Prostate gland (tissue), 2 donors: ENCODE measurements around the gene WDR43. TPM values are rescaled to one million over a fixed set of nuclear protein-coding genes. Genes with fewer than 3 reads are reported as not detected.

Experiments
- DNase-seq: peaks from one replicate; pipeline ENCODE4 v3.0.0-alpha.2; 2019; ENCODE audit warnings: low spot score
- H3K27ac ChIP-seq, 2 donors: fragments of 200-600 bp; sonication (generic); 2 replicates each; pipeline ENCODE4 v1.5.1; 2017 to 2019
- H3K27me3 ChIP-seq: fragments of 200-600 bp; sonication (generic); replicated peaks from 2 replicates; pipeline ENCODE4 v1.5.1; 2019; ENCODE audit not compliant: insufficient read depth
- H3K36me3 ChIP-seq, 2 donors: fragments of 200-600 bp; sonication (generic); 1 replicate in 1 of 2; 2 replicates in 1 of 2; pipeline versions ENCODE4 v1.5.1 to v1.8.1; 2017 to 2019
- H3K4me1 ChIP-seq: fragments of 200-600 bp; sonication (generic); replicated peaks from 2 replicates; pipeline ENCODE4 v1.5.1; 2019
- H3K4me3 ChIP-seq, 2 donors: fragments of 200-600 bp; sonication (generic); 2 replicates each; pipeline ENCODE4 v1.5.1; 2017 to 2019
- H3K9me3 ChIP-seq: fragments of 200-600 bp; sonication (generic); 2 replicates; pipeline ENCODE4 v1.5.1; 2017
- CTCF ChIP-seq, 4 experiments: fragments of 200-600 bp in 2 of 4; fragments of 450-650 bp in 2 of 4; sonication (generic) in 2 of 4; IDR thresholded peaks; 1 replicate in 3 of 4; 2 replicates in 1 of 4; pipeline ENCODE4 v1.5.1; 2016 to 2019; ENCODE audit warnings: antibody characterized with exemption in 4 of 4, mild to moderate bottlenecking in 2 of 4, moderate library complexity in 2 of 4
- POLR2A ChIP-seq: fragments of 450-650 bp; IDR thresholded peaks from one replicate; pipeline ENCODE4 v1.6.1; 2016; ENCODE audit warnings: antibody characterized with exemption, mild to moderate bottlenecking
- POLR2AphosphoS5 ChIP-seq: sonication (generic); formaldehyde crosslinking; IDR thresholded peaks from one replicate; pipeline ENCODE4 v1.6.1; 2017; ENCODE audit warnings: antibody characterized with exemption
- WGBS: methylation state at CpG from one replicate; pipeline ENCODE4 v1.1.5; 2018; 5-methylcytosine and 5-hydroxymethylcytosine counted together
- intact Hi-C: fragments of 100-400 bp; cut with DNase I; formaldehyde crosslinking; loops from one replicate; pipeline ENCODE4 v1.14.2; 2022
- total RNA-seq, 2 donors: library from RNA; depleted of rRNA; stranded (reverse); fragments of >200 nt; gene quantifications; one replicate each; pipeline ENCODE4 v1.1.0, GENCODE V29; 2016

WDR43 gene
- total RNA-seq, 2 donors from 2014 or later: 30.6 to 36.9 TPM

- 92% methylated on average over 4 of the region's 4 CpGs for WGBS
- no peak for TF ChIP-seq POLR2AphosphoS5
- no peak for TF ChIP-seq CTCF (IDR thresholded peaks at IDR 0.05)
- TF ChIP-seq POLR2A: no peak
- Histone ChIP-seq H3K27ac (no peak overlapping the region), H3K9me3 (no peaks in the 10 kb centered on the region), H3K36me3 (no peaks in the 10 kb centered on the region), H3K27me3 (no peaks in the 10 kb centered on the region), H3K4me3 (no peak overlapping the region), H3K4me1 (no peaks in the 10 kb centered on the region)
- intact Hi-C loops: no loop called here
- DNase-seq: no peak
These were observed 11.9 kb downstream of the WDR43 start for GRCh38 chr2:28906376-28906775.

GRCh38 chr2:28906821-28907220 is 12.4 kb downstream of the WDR43 start:
- TF ChIP-seq CTCF (IDR thresholded peaks at IDR 0.05): no peak
- no peak for TF ChIP-seq POLR2AphosphoS5
- no peak for TF ChIP-seq POLR2A
- intact Hi-C loops: no loop called here
- H3K4me1 ChIP-seq: no peaks in the 10 kb centered on the region
- H3K27me3 ChIP-seq: no peaks in the 10 kb centered on the region
- H3K4me3 ChIP-seq: no peak overlapping the region
- H3K9me3 ChIP-seq: no peaks in the 10 kb centered on the region
- 94% methylated on average over 2 of the region's 2 CpGs for WGBS
- no peak overlapping the region for H3K27ac ChIP-seq
- DNase-seq: no peak
- H3K36me3 ChIP-seq: no peaks in the 10 kb centered on the region

- H3K36me3 ChIP-seq: no peaks in the 10 kb centered on the region
- 0% methylated on average over 1 of the region's 1 CpG for WGBS
- intact Hi-C loops: no loop called here
These were observed 13.7 kb downstream of the WDR43 start for GRCh38 chr2:28908172-28908571.

GRCh38 chr2:28909655-28910353 is 15.3 kb downstream of the WDR43 start:
- Histone ChIP-seq H3K4me1 (no peaks in the 10 kb centered on the region), H3K4me3 (no peak overlapping the region), H3K36me3 (peaks cover 0 to 7% of the 10 kb centered on the region in 2 donors), H3K27ac (no peak overlapping the region), H3K27me3 (no peaks in the 10 kb centered on the region), H3K9me3 (no peaks in the 10 kb centered on the region)
- TF ChIP-seq POLR2A (no peak), POLR2AphosphoS5 (no peak)
- 90% methylated on average over 6 of the region's 6 CpGs for WGBS
- intact Hi-C loops: no loop called here
- no peak for DNase-seq

More at GRCh38 chr2:28908172-28908571, 13.7 kb downstream of the WDR43 start:
- no peak for TF ChIP-seq POLR2AphosphoS5
- TF ChIP-seq CTCF (IDR thresholded peaks at IDR 0.05): no peak
- no peak for TF ChIP-seq POLR2A
- no peak for DNase-seq
- no peak overlapping the region for H3K27ac ChIP-seq
- no peak overlapping the region for H3K4me3 ChIP-seq
- no peaks in the 10 kb centered on the region for H3K27me3 ChIP-seq
- H3K4me1 ChIP-seq: no peaks in the 10 kb centered on the region
- H3K9me3 ChIP-seq: no peaks in the 10 kb centered on the region

- Histone ChIP-seq H3K4me3 (no peak overlapping the region), H3K27me3 (no peaks in the 10 kb centered on the region), H3K9me3 (no peaks in the 10 kb centered on the region), H3K4me1 (no peaks in the 10 kb centered on the region), H3K27ac (no peak overlapping the region), H3K36me3 (peaks cover 0 to 7% of the 10 kb centered on the region in 2 donors)
- TF ChIP-seq CTCF (IDR thresholded peaks at IDR 0.05) (no peak), POLR2A (no peak), POLR2AphosphoS5 (no peak)
- DNase-seq: no peak
- intact Hi-C loops: no loop called here
- WGBS: 91% methylated on average over 1 of the region's 1 CpG
These were observed 21.5 kb downstream of the WDR43 start for GRCh38 chr2:28915939-28916338.
